HCT116 (cell line): Measurements from ENCODE around the gene ZNF367. TPM values are rescaled to one million over a fixed set of nuclear protein-coding genes. Genes with fewer than 3 reads are reported as not detected.

Source experiments
- ATAC-seq: fragments of 200-7000 bp; cut with Tn5 transposase; 2 replicates; pipeline ENCODE4 v1.9.1; 2020; ENCODE audit warnings: mild to moderate bottlenecking, moderate library complexity
- BruUV-seq: library from RNA; stranded (reverse); fragments of 400-500 nt; replicated peaks from 2 replicates; lab custom pipeline; 2021; lab: Mats Ljungman, UMichigan
- CTCF ChIA-PET: fragments of 300-600 bp; sonication (Branson Sonifier 250); formaldehyde crosslinking; loops from one replicate; lab custom pipeline; 2021; ENCODE audit warnings: antibody characterized with exemption; lab: Charles Lee
- POLR2A ChIA-PET: fragments of 300-600, 350-600 bp; sonication (Branson Sonifier 250); formaldehyde crosslinking; loops from one replicate; lab custom pipeline; 2021; ENCODE audit warnings: antibody characterized with exemption; lab: Charles Lee
- RAD21 ChIA-PET, 2 experiments: fragments of 300-600 bp; sonication (Branson Sonifier 250); formaldehyde crosslinking; loops; one replicate each; lab custom pipeline; 2023; ENCODE audit warnings: low total read pairs in 2 of 2; ENCODE audit not compliant: uncharacterized antibody in 2 of 2, unreplicated experiment in 2 of 2, low non-redundant PET in 1 of 2; lab: Charles Lee
- DNase-seq: peaks from one replicate; pipeline ENCODE4 v3.0.0-alpha.2; 2010; ENCODE audit warnings: low read depth, low spot score
- H2AFZ ChIP-seq: fragments of 200-600 bp; shearing (Covaris generic), sonication (generic); 2 replicates; pipeline ENCODE4 v1.6.1; 2017; ENCODE audit warnings: low read depth, mixed run types, mixed read lengths, antibody characterized with exemption, low read length; ENCODE audit not compliant: poor library complexity, severe bottlenecking
- H3K27ac ChIP-seq: 2 replicates; pipeline ENCODE4 v1.5.1; 2012; ENCODE audit warnings: low read depth, low read length
- H3K27me3 ChIP-seq: fragments of 200-600 bp; sonication (generic); 2 replicates; pipeline ENCODE4 v1.6.1; 2016; ENCODE audit warnings: mixed run types, low read length, mixed read lengths; ENCODE audit not compliant: insufficient read depth
- H3K36me3 ChIP-seq, 2 experiments: fragments of 200-500 bp in 1 of 2; fragments of 200-600 bp in 1 of 2; sonication (Bioruptor generic) in 1 of 2; sonication (generic) in 1 of 2; 2 replicates each; pipeline versions ENCODE4 v1.5.1 to v1.6.1; 2014 to 2016; ENCODE audit warnings: low read length in 2 of 2, inconsistent platforms in 1 of 2, mixed read lengths in 1 of 2, mixed run types in 1 of 2; ENCODE audit not compliant: insufficient read depth in 2 of 2, control insufficient read depth in 1 of 2
- H3K4me1 ChIP-seq, 2 experiments: fragments of 200-600 bp in 1 of 2; sonication (generic) in 1 of 2; 2 replicates each; pipeline versions ENCODE4 v1.5.1 to v1.6.1; 2012 to 2017; ENCODE audit warnings: low read length in 2 of 2, inconsistent platforms in 1 of 2, mild to moderate bottlenecking in 1 of 2, mixed read lengths in 1 of 2, mixed run types in 1 of 2, moderate library complexity in 1 of 2; ENCODE audit not compliant: insufficient read depth in 2 of 2, control insufficient read depth in 1 of 2
- H3K4me2 ChIP-seq: fragments of 200-600 bp; sonication (generic); 2 replicates; pipeline ENCODE4 v1.6.1; 2017; ENCODE audit warnings: mixed run types, low read length, mixed read lengths
- H3K4me3 ChIP-seq, 2 experiments: fragments of 200-600 bp in 1 of 2; sonication (generic) in 1 of 2; replicated peaks in 1 of 2; 2 replicates each; pipeline ENCODE4 v1.5.1; 2011 to 2016; ENCODE audit warnings: low read length in 2 of 2, control low read depth in 1 of 2, low read depth in 1 of 2, mild to moderate bottlenecking in 1 of 2, mixed read lengths in 1 of 2, mixed run types in 1 of 2
- H3K79me2 ChIP-seq: fragments of 200-600 bp; sonication (generic); 2 replicates; pipeline ENCODE4 v1.6.1; 2017; ENCODE audit warnings: mild to moderate bottlenecking, mixed run types, low read length, moderate library complexity, mixed read lengths; ENCODE audit not compliant: insufficient read depth
- H3K9ac ChIP-seq: fragments of 200-600 bp; sonication (generic); 2 replicates; pipeline ENCODE4 v1.6.1; 2016; ENCODE audit warnings: low read length, mixed read lengths
- H3K9me2 ChIP-seq: fragments of 200-600 bp; sonication (generic), shearing (Covaris generic); 2 replicates; pipeline ENCODE4 v1.6.1; 2017; ENCODE audit warnings: mixed run types, mild to moderate bottlenecking, moderate library complexity; ENCODE audit not compliant: insufficient read depth
- H3K9me3 ChIP-seq, 2 experiments: fragments of 200-500 bp in 1 of 2; fragments of 200-600 bp in 1 of 2; sonication (Bioruptor generic) in 1 of 2; sonication (generic) in 1 of 2; 2 replicates each; pipeline ENCODE4 v1.6.1; 2014 to 2017; ENCODE audit warnings: low read length in 2 of 2, mixed read lengths in 2 of 2, inconsistent platforms in 1 of 2, low read depth in 1 of 2, mild to moderate bottlenecking in 1 of 2, mixed run types in 1 of 2, moderate library complexity in 1 of 2; ENCODE audit not compliant: control insufficient read depth in 1 of 2, insufficient read depth in 1 of 2
- H4K20me1 ChIP-seq: fragments of 200-600 bp; sonication (generic), shearing (Covaris generic); 2 replicates; pipeline ENCODE4 v1.6.1; 2017; ENCODE audit warnings: mixed run types, mild to moderate bottlenecking, moderate library complexity; ENCODE audit not compliant: insufficient read depth
- CEBPB ChIP-seq: IDR thresholded peaks from 2 replicates; pipeline ENCODE4 v1.6.1; 2012; ENCODE audit warnings: low read depth
- EGR1 ChIP-seq: IDR thresholded peaks from 2 replicates; pipeline ENCODE4 v1.6.1; 2012; ENCODE audit warnings: low read depth
- ELF1 ChIP-seq: IDR thresholded peaks from 2 replicates; pipeline ENCODE4 v1.6.1; 2012; ENCODE audit warnings: low read depth, borderline replicate concordance
- FOSL1 ChIP-seq: IDR thresholded peaks from 2 replicates; pipeline ENCODE4 v1.6.1; 2012; ENCODE audit warnings: low read depth
- JUND ChIP-seq: IDR thresholded peaks from 2 replicates; pipeline ENCODE4 v1.6.1; 2012
- POLR2AphosphoS5 ChIP-seq: IDR thresholded peaks from 2 replicates; pipeline ENCODE4 v1.6.1; 2011; ENCODE audit warnings: mild to moderate bottlenecking, low read depth, low read length, moderate library complexity
- RAD21 ChIP-seq: IDR thresholded peaks from 2 replicates; pipeline ENCODE4 v1.6.1; 2012; ENCODE audit warnings: low read depth, mild to moderate bottlenecking
- SIN3A ChIP-seq: IDR thresholded peaks from 2 replicates; pipeline ENCODE4 v1.6.1; 2012; ENCODE audit warnings: low read depth
- SP1 ChIP-seq: IDR thresholded peaks from 2 replicates; pipeline ENCODE4 v1.6.1; 2012; ENCODE audit warnings: low read depth
- SRF ChIP-seq: IDR thresholded peaks from 2 replicates; pipeline ENCODE4 v1.6.1; 2012; ENCODE audit warnings: low read depth
- TCF7L2 ChIP-seq: IDR thresholded peaks from 2 replicates; pipeline ENCODE4 v1.7.0; 2011; ENCODE audit warnings: borderline replicate concordance, inconsistent platforms; ENCODE audit not compliant: insufficient read depth, insufficient read length; ENCODE audit errors: extremely low read depth
- YY1 ChIP-seq: IDR thresholded peaks from 2 replicates; pipeline ENCODE4 v1.6.1; 2011; ENCODE audit warnings: low read length, low read depth, moderate library complexity, mild to moderate bottlenecking; ENCODE audit not compliant: insufficient replicate concordance; ENCODE audit errors: extremely low read depth
- ZFX ChIP-seq: fragments of 450-650 bp; IDR thresholded peaks from 2 replicates; pipeline ENCODE4 v1.6.1; 2017
- intact Hi-C: fragments of 100-400 bp; cut with micrococcal nuclease; formaldehyde crosslinking; loops from 2 replicates; pipeline ENCODE4 v1.10.0; 2022
- total RNA-seq: library from RNA; stranded (reverse); gene quantifications from one replicate; pipeline ENCODE4 v1.2.1, GENCODE V29; 2021; ENCODE audit not compliant: unreplicated experiment
- TF ChIP-seq, protein P1 (sequence below): IDR thresholded peaks from 2 replicates; pipeline ENCODE4 v1.6.1; 2012
- TF ChIP-seq, protein P2 (sequence below), 3 experiments: fragments of 200-600 bp in 1 of 3; sonication (generic) in 1 of 3; IDR thresholded peaks in 2 of 3; conservative IDR thresholded peaks in 1 of 3; 2 replicates each; pipeline ENCODE4 v1.5.1; 2012 to 2017; ENCODE audit warnings: low read depth in 2 of 3, low read length in 2 of 3, antibody characterized with exemption in 1 of 3, borderline replicate concordance in 1 of 3, control low read depth in 1 of 3, mild to moderate bottlenecking in 1 of 3, mixed read lengths in 1 of 3, mixed run types in 1 of 3, moderate library complexity in 1 of 3; ENCODE audit not compliant: insufficient read depth in 1 of 3

ZNF367 gene
- total RNA-seq, 1 experiment from 2014 or later = 18.1 TPM

DNA sequence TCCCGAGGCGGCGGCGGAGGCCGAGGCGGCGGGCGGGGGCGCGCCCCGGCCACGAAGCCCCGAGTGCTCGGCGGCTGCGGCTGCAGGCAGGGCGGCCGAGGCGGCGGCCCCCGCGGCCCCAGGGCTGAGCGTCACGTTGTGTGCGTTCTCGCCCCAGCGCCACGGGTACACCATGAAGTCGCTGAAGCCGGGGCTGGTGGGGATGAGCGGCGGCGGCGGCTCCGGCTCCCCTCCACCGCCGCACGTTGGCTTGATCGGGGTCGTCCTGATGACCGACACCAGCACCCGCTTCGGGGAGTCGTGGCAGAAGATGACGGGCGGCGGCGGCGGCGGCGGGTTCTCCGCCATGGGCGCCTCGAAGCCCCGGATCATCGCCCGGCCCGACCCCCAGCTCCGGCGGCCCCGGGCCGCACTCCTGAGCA is 498 bp downstream of the ZNF367 start:
- Histone ChIP-seq H3K27ac (peak overlapping the region; percentile 99), H3K4me3 (peak overlapping the region; percentile 69 to 73), H2AFZ (no peak overlapping the region), H3K9ac (peak overlapping the region; percentile 100), H3K79me2 (peaks cover 45% of the 10 kb centered on the region), H3K9me3 (no peaks in the 10 kb centered on the region), H3K4me2 (peak overlapping the region; percentile 94), H3K4me1 (peaks cover 21 to 38% of the 10 kb centered on the region in 2 experiments), H4K20me1 (no peaks in the 10 kb centered on the region), H3K27me3 (no peaks in the 10 kb centered on the region), H3K36me3 (no peaks in the 10 kb centered on the region), H3K9me2 (no peaks in the 10 kb centered on the region)
- no peak for TF ChIP-seq RAD21
- TF ChIP-seq YY1 = no peak
- TF ChIP-seq ZFX = 0 out of 2 replicates have a peak, but pooled peaks have one; percentile 6
- TF ChIP-seq POLR2AphosphoS5 = no peak
- ATAC-seq = no peak
- DNase-seq = no peak
- ChIA-PET CTCF (no interaction called here), RAD21 (no interaction called here), POLR2A (no interaction called here)
- BruUV-seq = no TSS peak
- intact Hi-C loops = loop anchor here (5.0 to 10.0 kb wide), 2 partner anchors 75 to 437 kb away; partner anchors contain the start of gene ZNF782

DNA sequence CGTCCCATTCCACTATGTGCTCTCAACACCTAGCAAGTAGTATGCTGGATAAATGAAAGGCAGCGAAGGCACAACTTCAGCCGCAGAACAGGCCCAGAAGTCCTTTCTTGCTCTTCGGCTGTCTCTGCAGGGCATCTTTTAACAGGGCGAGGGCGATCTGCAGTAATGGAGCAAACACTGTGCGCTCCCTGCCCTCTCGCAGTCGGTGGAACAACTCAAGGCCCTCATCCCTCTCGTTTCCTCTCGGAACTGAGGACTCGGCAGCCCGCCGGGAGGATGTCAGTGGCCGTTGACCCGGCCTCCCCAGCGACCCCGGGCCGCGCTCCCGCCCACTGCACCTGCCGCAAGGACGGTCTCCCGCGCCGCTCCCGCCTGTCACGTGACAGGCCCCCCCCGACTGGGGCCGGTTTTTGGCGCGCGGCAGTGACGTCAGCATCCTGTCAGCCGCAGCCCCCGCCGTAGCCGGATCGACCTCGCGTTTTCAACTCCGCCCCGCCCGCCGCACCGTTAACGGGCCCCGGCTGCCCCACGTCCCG is 1.1 kb downstream of the ZNF367 start:
- no TSS peak for BruUV-seq
- TF ChIP-seq POLR2AphosphoS5 (peak; percentile 54), FOSL1 (no peak), TCF7L2 (peak; percentile 42), SP1 (peak; percentile 66), SRF (peak; percentile 85), CEBPB (no peak), ELF1 (no peak), SIN3A (peak; percentile 95), JUND (peak; percentile 36; the same call in 1 of the 2 replicates), EGR1 (peak; percentile 32; the same call in 1 of the 2 replicates), RAD21 (peak; percentile 14; the same call in 1 of the 2 replicates)
- TF ChIP-seq, protein P1, sequence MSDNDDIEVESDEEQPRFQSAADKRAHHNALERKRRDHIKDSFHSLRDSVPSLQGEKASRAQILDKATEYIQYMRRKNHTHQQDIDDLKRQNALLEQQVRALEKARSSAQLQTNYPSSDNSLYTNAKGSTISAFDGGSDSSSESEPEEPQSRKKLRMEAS = peak; percentile 90
- TF ChIP-seq, protein P2, sequence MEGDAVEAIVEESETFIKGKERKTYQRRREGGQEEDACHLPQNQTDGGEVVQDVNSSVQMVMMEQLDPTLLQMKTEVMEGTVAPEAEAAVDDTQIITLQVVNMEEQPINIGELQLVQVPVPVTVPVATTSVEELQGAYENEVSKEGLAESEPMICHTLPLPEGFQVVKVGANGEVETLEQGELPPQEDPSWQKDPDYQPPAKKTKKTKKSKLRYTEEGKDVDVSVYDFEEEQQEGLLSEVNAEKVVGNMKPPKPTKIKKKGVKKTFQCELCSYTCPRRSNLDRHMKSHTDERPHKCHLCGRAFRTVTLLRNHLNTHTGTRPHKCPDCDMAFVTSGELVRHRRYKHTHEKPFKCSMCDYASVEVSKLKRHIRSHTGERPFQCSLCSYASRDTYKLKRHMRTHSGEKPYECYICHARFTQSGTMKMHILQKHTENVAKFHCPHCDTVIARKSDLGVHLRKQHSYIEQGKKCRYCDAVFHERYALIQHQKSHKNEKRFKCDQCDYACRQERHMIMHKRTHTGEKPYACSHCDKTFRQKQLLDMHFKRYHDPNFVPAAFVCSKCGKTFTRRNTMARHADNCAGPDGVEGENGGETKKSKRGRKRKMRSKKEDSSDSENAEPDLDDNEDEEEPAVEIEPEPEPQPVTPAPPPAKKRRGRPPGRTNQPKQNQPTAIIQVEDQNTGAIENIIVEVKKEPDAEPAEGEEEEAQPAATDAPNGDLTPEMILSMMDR (IDR thresholded peaks at IDR 0.05 in 2 of 3, conservative IDR thresholded peaks at IDR 0.05 in 1 of 3; ENCODE audit: borderline replicate concordance in 1 of 3, insufficient read depth in 1 of 3, low read depth in 2 of 3, low read length in 2 of 3) = peak in 1 of 3 experiments; percentile 3; a peak in 1 of 6 replicates
- TF ChIP-seq, all 23 proteins: peak for 10
- Histone ChIP-seq H3K9me3 (no peaks in the 10 kb centered on the region), H3K4me3 (peak overlapping the region; percentile 69 to 73), H3K4me1 (peaks cover 21 to 37% of the 10 kb centered on the region in 2 experiments), H3K4me2 (peak overlapping the region; percentile 86), H3K36me3 (no peaks in the 10 kb centered on the region), H3K9me2 (no peaks in the 10 kb centered on the region), H3K79me2 (peaks cover 51% of the 10 kb centered on the region), H3K9ac (peak overlapping the region; percentile 78), H3K27me3 (no peaks in the 10 kb centered on the region), H4K20me1 (no peaks in the 10 kb centered on the region), H3K27ac (peak overlapping the region; percentile 99), H2AFZ (no peak overlapping the region)
- RAD21 ChIA-PET = interaction anchor here in 1 of 2 experiments (0.8 kb wide), 1 partner anchor 89 kb away, joined by 3 read pairs; no protein-coding TSS in a partner anchor
- POLR2A ChIA-PET = no interaction called here
- peak; percentile 5 for ATAC-seq
- CTCF ChIA-PET = no interaction called here
- intact Hi-C loops = loop anchor here (5.0 to 10.0 kb wide), 2 partner anchors 75 to 438 kb away; partner anchors contain the start of gene ZNF782
- peak; percentile 56 for DNase-seq
